Trophoblast cell (in vitro differentiated cells and primary cell): ENCODE data around the gene ST3GAL4.
"Not testable (repeated sequence)": the region's sequence is repeated elsewhere in the genome, so short reads cannot be mapped to it uniquely, and the experiment has no call there.

Source experiments
- DNase-seq, 2 donors: peaks; one replicate each; pipeline ENCODE4 v3.0.0-alpha.2; 2016
- H2AFZ ChIP-seq: 2 replicates; pipeline ENCODE4 v1.6.1; 2013; ENCODE audit warnings: low read length, moderate library complexity, mild to moderate bottlenecking; ENCODE audit not compliant: insufficient read depth, poor library complexity
- H2AK5ac ChIP-seq: 2 replicates; pipeline ENCODE4 v1.6.1; 2013; ENCODE audit warnings: mild to moderate bottlenecking, low read length
- H2BK120ac ChIP-seq: 2 replicates; pipeline ENCODE4 v1.6.1; 2013; ENCODE audit warnings: low read length, mild to moderate bottlenecking, moderate library complexity; ENCODE audit not compliant: insufficient read depth, poor library complexity
- H2BK12ac ChIP-seq: 2 replicates; pipeline ENCODE4 v1.6.1; 2013; ENCODE audit warnings: mild to moderate bottlenecking, low read length, moderate library complexity
- H2BK5ac ChIP-seq: 2 replicates; pipeline ENCODE4 v1.6.1; 2013; ENCODE audit warnings: low read length, low read depth, moderate library complexity, mild to moderate bottlenecking; ENCODE audit not compliant: poor library complexity
- H3K14ac ChIP-seq: 2 replicates; pipeline ENCODE4 v1.6.1; 2013; ENCODE audit warnings: mild to moderate bottlenecking, low read length
- H3K18ac ChIP-seq: 2 replicates; pipeline ENCODE4 v1.6.1; 2013; ENCODE audit warnings: mild to moderate bottlenecking, low read length
- H3K23ac ChIP-seq: 2 replicates; pipeline ENCODE4 v1.6.1; 2013; ENCODE audit warnings: low read length
- H3K27ac ChIP-seq: 2 replicates; pipeline ENCODE4 v1.5.1; 2013; ENCODE audit warnings: low read depth, mild to moderate bottlenecking, inconsistent platforms, low read length, moderate library complexity
- H3K27me3 ChIP-seq: 2 replicates; pipeline ENCODE4 v1.6.1; 2013; ENCODE audit warnings: inconsistent platforms, mild to moderate bottlenecking, low read length, moderate library complexity; ENCODE audit not compliant: insufficient read depth
- H3K36me3 ChIP-seq, 2 experiments: 1 replicate in 1 of 2; 2 replicates in 1 of 2; pipeline ENCODE4 v1.6.1; 2013; ENCODE audit warnings: low read length in 2 of 2, mild to moderate bottlenecking in 2 of 2, moderate library complexity in 1 of 2; ENCODE audit not compliant: insufficient read depth in 2 of 2, control insufficient read depth in 1 of 2
- H3K4ac ChIP-seq: 2 replicates; pipeline ENCODE4 v1.6.1; 2013; ENCODE audit warnings: low read depth, mild to moderate bottlenecking, low read length, moderate library complexity
- H3K4me1 ChIP-seq, 2 experiments: 1 replicate in 1 of 2; 2 replicates in 1 of 2; pipeline ENCODE4 v1.6.1; 2013; ENCODE audit warnings: low read length in 2 of 2, mild to moderate bottlenecking in 2 of 2, moderate library complexity in 1 of 2; ENCODE audit not compliant: insufficient read depth in 2 of 2, control insufficient read depth in 1 of 2
- H3K4me2 ChIP-seq: 2 replicates; pipeline ENCODE4 v1.6.1; 2013; ENCODE audit warnings: inconsistent platforms, mild to moderate bottlenecking, low read length, moderate library complexity
- H3K4me3 ChIP-seq: 2 replicates; pipeline ENCODE4 v1.5.1; 2013; ENCODE audit warnings: mild to moderate bottlenecking, low read depth, low read length, inconsistent platforms
- H3K79me1 ChIP-seq: one replicate; pipeline ENCODE4 v1.6.1; 2013; ENCODE audit warnings: low read length
- H3K79me2 ChIP-seq: 2 replicates; pipeline ENCODE4 v1.6.1; 2013; ENCODE audit warnings: low read length, mild to moderate bottlenecking; ENCODE audit not compliant: control insufficient read depth, insufficient read depth, poor library complexity
- H3K9ac ChIP-seq: 2 replicates; pipeline ENCODE4 v1.6.1; 2013; ENCODE audit warnings: mild to moderate bottlenecking, low read length
- H3K9me3 ChIP-seq: 2 replicates; pipeline ENCODE4 v1.6.1; 2013; ENCODE audit warnings: low read depth, mild to moderate bottlenecking, control low read depth, inconsistent platforms, low read length; ENCODE audit not compliant: insufficient read depth
- H4K12ac ChIP-seq: 2 replicates; pipeline ENCODE4 v1.6.1; 2013; ENCODE audit warnings: low read depth, mild to moderate bottlenecking, low read length, moderate library complexity
- H4K8ac ChIP-seq: 2 replicates; pipeline ENCODE4 v1.6.1; 2013; ENCODE audit warnings: low read depth, mild to moderate bottlenecking, low read length, moderate library complexity
- H4K91ac ChIP-seq: one replicate; pipeline ENCODE4 v1.6.1; 2013; ENCODE audit warnings: low read depth, mild to moderate bottlenecking, low read length, moderate library complexity
- WGBS: extraction: QIAGEN DNeasy Blood & Tissue Kit; methylation state at CpG from one replicate; pipeline ENCODE4 v1.1.7; 2013; ENCODE audit warnings: missing lambda C conversion rate; ENCODE audit not compliant: insufficient read length, insufficient coverage; ENCODE audit errors: extremely low coverage; 5-methylcytosine and 5-hydroxymethylcytosine counted together

Gene ST3GAL4

GRCh38 chr11:126373389-126374066 lies 18.0 kb downstream of the ST3GAL4 start:
- H3K79me2 ChIP-seq, H3K79me1 ChIP-seq, H4K12ac ChIP-seq, H3K36me3 ChIP-seq, H3K4me2 ChIP-seq, DNase-seq, H4K91ac ChIP-seq, H3K23ac ChIP-seq, H3K14ac ChIP-seq, H3K4me3 ChIP-seq, H2BK120ac ChIP-seq, H3K27ac ChIP-seq, H4K8ac ChIP-seq, H3K9me3 ChIP-seq, H2BK12ac ChIP-seq, H3K18ac ChIP-seq, H3K9ac ChIP-seq, H3K4ac ChIP-seq, H3K4me1 ChIP-seq, H3K27me3 ChIP-seq, H2AK5ac ChIP-seq, H2AFZ ChIP-seq, H2BK5ac ChIP-seq: not testable (repeated sequence)
- WGBS, result no CpG with 5 or more reads among the region's 12 CpGs

- H4K8ac ChIP-seq, H3K4me2 ChIP-seq, H3K79me2 ChIP-seq, H3K4me3 ChIP-seq, H3K23ac ChIP-seq, H3K27ac ChIP-seq, H3K36me3 ChIP-seq, H2BK12ac ChIP-seq, H3K14ac ChIP-seq, H2AK5ac ChIP-seq, H2BK5ac ChIP-seq, DNase-seq, H3K9me3 ChIP-seq, H3K18ac ChIP-seq, H4K12ac ChIP-seq, H3K9ac ChIP-seq, H3K4ac ChIP-seq, H3K79me1 ChIP-seq, H2AFZ ChIP-seq, H3K27me3 ChIP-seq, H4K91ac ChIP-seq, H3K4me1 ChIP-seq, H2BK120ac ChIP-seq: not testable (repeated sequence)
- no CpG with 5 or more reads among the region's 28 CpGs for WGBS
Measured at GRCh38 chr11:126374562-126375300, 19.2 kb downstream of the ST3GAL4 start.

GRCh38 chr11:126375726-126376125 lies 20.2 kb downstream of the ST3GAL4 start:
- no CpG with 5 or more reads among the region's 7 CpGs for WGBS

GRCh38 chr11:126378763-126379162 lies 23.3 kb downstream of the ST3GAL4 start:
- Histone ChIP-seq H3K79me2 (peaks cover 2% of the 10 kb centered on the region), H2AFZ (no peak overlapping the region), H3K36me3 (no peaks in the 10 kb centered on the region), H3K4me3 (no peak overlapping the region), H3K27me3 (no peaks in the 10 kb centered on the region), H2BK12ac (no peak overlapping the region), H4K91ac (no peak overlapping the region), H3K4me1 (peaks cover 10 to 13% of the 10 kb centered on the region in 2 experiments), H3K9ac (no peak overlapping the region), H3K9me3 (no peaks in the 10 kb centered on the region), H3K14ac (no peak overlapping the region), H3K79me1 (peaks cover 4% of the 10 kb centered on the region), H3K18ac (no peak overlapping the region), H3K23ac (no peak overlapping the region), H4K8ac (no peak overlapping the region), H4K12ac (no peak overlapping the region), H3K4ac (no peak overlapping the region), H3K27ac (no peak overlapping the region), H2BK120ac (no peak overlapping the region), H2AK5ac (no peak overlapping the region), H2BK5ac (no peak overlapping the region), H3K4me2 (no peak overlapping the region)
- WGBS, result no CpG with 5 or more reads among the region's 4 CpGs
- DNase-seq, result no peak

More at GRCh38 chr11:126375726-126376125, 20.2 kb downstream of the ST3GAL4 start:
- Histone ChIP-seq H3K4me1 (peaks cover 4 to 5% of the 10 kb centered on the region in 2 experiments), H4K91ac (no peak overlapping the region), H2BK120ac (no peak overlapping the region), H3K79me1 (no peaks in the 10 kb centered on the region), H2BK5ac (no peak overlapping the region), H3K79me2 (no peaks in the 10 kb centered on the region), H3K9ac (no peak overlapping the region), H3K27ac (no peak overlapping the region), H2BK12ac (no peak overlapping the region), H3K4me2 (no peak overlapping the region), H3K4ac (no peak overlapping the region), H4K12ac (no peak overlapping the region), H3K14ac (no peak overlapping the region), H2AK5ac (no peak overlapping the region), H3K27me3 (no peaks in the 10 kb centered on the region), H2AFZ (no peak overlapping the region), H4K8ac (no peak overlapping the region), H3K9me3 (no peaks in the 10 kb centered on the region), H3K36me3 (no peaks in the 10 kb centered on the region), H3K4me3 (no peak overlapping the region), H3K23ac (no peak overlapping the region), H3K18ac (no peak overlapping the region)
- DNase-seq, result no peak
